Liver (tissue), 3 donors: Measurements from ENCODE around the gene TGFBR3.

ENCODE experiments used
- GABPA ChIP-seq, 2 donors: IDR thresholded peaks in 1 of 2; conservative IDR thresholded peaks in 1 of 2; 2 replicates each; pipeline ENCODE4 v1.6.1; 2016; ENCODE audit warnings: antibody characterized with exemption in 2 of 2, mild to moderate bottlenecking in 1 of 2, moderate library complexity in 1 of 2
- HNF4G ChIP-seq: IDR thresholded peaks from 2 replicates; pipeline ENCODE4 v1.6.1; 2016; ENCODE audit warnings: antibody characterized with exemption
- JUND ChIP-seq, 2 donors: IDR thresholded peaks; 2 replicates each; pipeline ENCODE4 v1.6.1; 2016; ENCODE audit warnings: antibody characterized with exemption in 2 of 2
- RXRA ChIP-seq, 2 donors: IDR thresholded peaks; 2 replicates each; pipeline ENCODE4 v1.6.1; 2017 to 2018; ENCODE audit warnings: antibody characterized with exemption in 2 of 2, mild to moderate bottlenecking in 1 of 2
- SP1 ChIP-seq: IDR thresholded peaks from 2 replicates; pipeline ENCODE4 v1.6.1; 2018; ENCODE audit warnings: antibody characterized with exemption, mild to moderate bottlenecking
- TAF1 ChIP-seq: conservative IDR thresholded peaks from 2 replicates; pipeline ENCODE4 v1.6.1; 2016; ENCODE audit warnings: antibody characterized with exemption, mild to moderate bottlenecking
- YY1 ChIP-seq: IDR thresholded peaks from 2 replicates; pipeline ENCODE4 v1.6.1; 2016; ENCODE audit warnings: antibody characterized with exemption, mild to moderate bottlenecking
- TF ChIP-seq, protein P1 (sequence below): fragments of 150-350 bp; IDR thresholded peaks from 2 replicates; pipeline ENCODE4 v1.5.1; 2017; ENCODE audit warnings: improper control_type of control experiment, low read depth, low read length; ENCODE audit not compliant: missing input control
- TF ChIP-seq, protein P2 (sequence below): IDR thresholded peaks from 2 replicates; pipeline ENCODE4 v1.6.1; 2016; ENCODE audit warnings: antibody characterized with exemption, mild to moderate bottlenecking
- TF ChIP-seq, protein P3 (sequence below): IDR thresholded peaks from 2 replicates; pipeline ENCODE4 v1.6.1; 2016; ENCODE audit warnings: antibody characterized with exemption
- TF ChIP-seq, protein P4 (sequence below): IDR thresholded peaks from 2 replicates; pipeline ENCODE4 v1.6.1; 2016; ENCODE audit warnings: antibody characterized with exemption
- donor health status: healthy.
- donor health status: healthy.

DNA sequence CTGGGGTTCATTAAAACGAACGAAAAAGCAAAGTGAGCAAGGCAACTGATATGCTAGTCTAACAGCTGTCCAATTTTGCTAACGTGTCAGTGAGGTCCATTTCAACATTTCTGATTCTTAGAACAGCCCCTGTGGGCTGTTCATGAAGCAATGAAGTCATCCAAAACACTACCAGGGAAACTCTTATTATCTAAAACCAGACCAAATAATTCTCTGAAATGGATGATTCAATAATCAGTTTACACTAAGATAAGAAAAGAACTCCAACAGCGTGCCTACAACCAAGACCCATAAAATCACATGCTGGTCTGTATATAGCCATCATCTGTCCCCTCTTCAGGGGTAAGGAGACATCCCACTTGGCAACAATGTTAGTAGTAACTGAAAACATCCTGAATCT is 122.7 kb downstream of the TGFBR3 start:
- TF ChIP-seq, protein P1, sequence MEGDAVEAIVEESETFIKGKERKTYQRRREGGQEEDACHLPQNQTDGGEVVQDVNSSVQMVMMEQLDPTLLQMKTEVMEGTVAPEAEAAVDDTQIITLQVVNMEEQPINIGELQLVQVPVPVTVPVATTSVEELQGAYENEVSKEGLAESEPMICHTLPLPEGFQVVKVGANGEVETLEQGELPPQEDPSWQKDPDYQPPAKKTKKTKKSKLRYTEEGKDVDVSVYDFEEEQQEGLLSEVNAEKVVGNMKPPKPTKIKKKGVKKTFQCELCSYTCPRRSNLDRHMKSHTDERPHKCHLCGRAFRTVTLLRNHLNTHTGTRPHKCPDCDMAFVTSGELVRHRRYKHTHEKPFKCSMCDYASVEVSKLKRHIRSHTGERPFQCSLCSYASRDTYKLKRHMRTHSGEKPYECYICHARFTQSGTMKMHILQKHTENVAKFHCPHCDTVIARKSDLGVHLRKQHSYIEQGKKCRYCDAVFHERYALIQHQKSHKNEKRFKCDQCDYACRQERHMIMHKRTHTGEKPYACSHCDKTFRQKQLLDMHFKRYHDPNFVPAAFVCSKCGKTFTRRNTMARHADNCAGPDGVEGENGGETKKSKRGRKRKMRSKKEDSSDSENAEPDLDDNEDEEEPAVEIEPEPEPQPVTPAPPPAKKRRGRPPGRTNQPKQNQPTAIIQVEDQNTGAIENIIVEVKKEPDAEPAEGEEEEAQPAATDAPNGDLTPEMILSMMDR: no peak
- TF ChIP-seq JUND (IDR thresholded peaks at IDR 0.05): no peak
- TF ChIP-seq, protein P2, sequence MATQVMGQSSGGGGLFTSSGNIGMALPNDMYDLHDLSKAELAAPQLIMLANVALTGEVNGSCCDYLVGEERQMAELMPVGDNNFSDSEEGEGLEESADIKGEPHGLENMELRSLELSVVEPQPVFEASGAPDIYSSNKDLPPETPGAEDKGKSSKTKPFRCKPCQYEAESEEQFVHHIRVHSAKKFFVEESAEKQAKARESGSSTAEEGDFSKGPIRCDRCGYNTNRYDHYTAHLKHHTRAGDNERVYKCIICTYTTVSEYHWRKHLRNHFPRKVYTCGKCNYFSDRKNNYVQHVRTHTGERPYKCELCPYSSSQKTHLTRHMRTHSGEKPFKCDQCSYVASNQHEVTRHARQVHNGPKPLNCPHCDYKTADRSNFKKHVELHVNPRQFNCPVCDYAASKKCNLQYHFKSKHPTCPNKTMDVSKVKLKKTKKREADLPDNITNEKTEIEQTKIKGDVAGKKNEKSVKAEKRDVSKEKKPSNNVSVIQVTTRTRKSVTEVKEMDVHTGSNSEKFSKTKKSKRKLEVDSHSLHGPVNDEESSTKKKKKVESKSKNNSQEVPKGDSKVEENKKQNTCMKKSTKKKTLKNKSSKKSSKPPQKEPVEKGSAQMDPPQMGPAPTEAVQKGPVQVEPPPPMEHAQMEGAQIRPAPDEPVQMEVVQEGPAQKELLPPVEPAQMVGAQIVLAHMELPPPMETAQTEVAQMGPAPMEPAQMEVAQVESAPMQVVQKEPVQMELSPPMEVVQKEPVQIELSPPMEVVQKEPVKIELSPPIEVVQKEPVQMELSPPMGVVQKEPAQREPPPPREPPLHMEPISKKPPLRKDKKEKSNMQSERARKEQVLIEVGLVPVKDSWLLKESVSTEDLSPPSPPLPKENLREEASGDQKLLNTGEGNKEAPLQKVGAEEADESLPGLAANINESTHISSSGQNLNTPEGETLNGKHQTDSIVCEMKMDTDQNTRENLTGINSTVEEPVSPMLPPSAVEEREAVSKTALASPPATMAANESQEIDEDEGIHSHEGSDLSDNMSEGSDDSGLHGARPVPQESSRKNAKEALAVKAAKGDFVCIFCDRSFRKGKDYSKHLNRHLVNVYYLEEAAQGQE: no peak
- no peak for TF ChIP-seq HNF4G
- no peak for TF ChIP-seq SP1
- TF ChIP-seq, protein P3, sequence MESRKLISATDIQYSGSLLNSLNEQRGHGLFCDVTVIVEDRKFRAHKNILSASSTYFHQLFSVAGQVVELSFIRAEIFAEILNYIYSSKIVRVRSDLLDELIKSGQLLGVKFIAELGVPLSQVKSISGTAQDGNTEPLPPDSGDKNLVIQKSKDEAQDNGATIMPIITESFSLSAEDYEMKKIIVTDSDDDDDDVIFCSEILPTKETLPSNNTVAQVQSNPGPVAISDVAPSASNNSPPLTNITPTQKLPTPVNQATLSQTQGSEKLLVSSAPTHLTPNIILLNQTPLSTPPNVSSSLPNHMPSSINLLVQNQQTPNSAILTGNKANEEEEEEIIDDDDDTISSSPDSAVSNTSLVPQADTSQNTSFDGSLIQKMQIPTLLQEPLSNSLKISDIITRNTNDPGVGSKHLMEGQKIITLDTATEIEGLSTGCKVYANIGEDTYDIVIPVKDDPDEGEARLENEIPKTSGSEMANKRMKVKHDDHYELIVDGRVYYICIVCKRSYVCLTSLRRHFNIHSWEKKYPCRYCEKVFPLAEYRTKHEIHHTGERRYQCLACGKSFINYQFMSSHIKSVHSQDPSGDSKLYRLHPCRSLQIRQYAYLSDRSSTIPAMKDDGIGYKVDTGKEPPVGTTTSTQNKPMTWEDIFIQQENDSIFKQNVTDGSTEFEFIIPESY: no peak
- TF ChIP-seq TAF1: no peak
- no peak for TF ChIP-seq YY1
- TF ChIP-seq GABPA (IDR thresholded peaks at IDR 0.05 in 1 of 2, conservative IDR thresholded peaks at IDR 0.05 in 1 of 2): no peak
- TF ChIP-seq RXRA (IDR thresholded peaks at IDR 0.05): no peak
- TF ChIP-seq, protein P4, sequence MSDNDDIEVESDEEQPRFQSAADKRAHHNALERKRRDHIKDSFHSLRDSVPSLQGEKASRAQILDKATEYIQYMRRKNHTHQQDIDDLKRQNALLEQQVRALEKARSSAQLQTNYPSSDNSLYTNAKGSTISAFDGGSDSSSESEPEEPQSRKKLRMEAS: no peak
